ENCODE results near the gene HPDL.

- TF ChIP-seq CTCF (IDR thresholded peaks at IDR 0.05; ENCODE audit: poor library complexity) (no peak), EZH2 (IDR thresholded peaks at IDR 0.05; ENCODE audit: borderline replicate concordance) (no peak), EZH2phosphoT487 (IDR thresholded peaks at IDR 0.05; ENCODE audit: low read depth, severe bottlenecking, unreplicated experiment) (no peak)
These were observed 9.2 kb downstream of the HPDL start for GRCh38 chr1:45335855-45336324.

All from hepatocyte (in vitro differentiated cells).